GM19467 (cell line): ENCODE results near the gene AKAP13.
"Not testable (repeated sequence)": the region's sequence is repeated elsewhere in the genome, so short reads cannot be mapped to it uniquely, and the experiment has no call there.

Experiments used
- ATAC-seq: cut with Tn5 transposase; IDR thresholded peaks from one replicate; pipeline ENCODE4 v1.9.1; 2021; ENCODE audit warnings: mild to moderate bottlenecking, moderate library complexity; ENCODE audit not compliant: unreplicated experiment

AKAP13 gene

DNA sequence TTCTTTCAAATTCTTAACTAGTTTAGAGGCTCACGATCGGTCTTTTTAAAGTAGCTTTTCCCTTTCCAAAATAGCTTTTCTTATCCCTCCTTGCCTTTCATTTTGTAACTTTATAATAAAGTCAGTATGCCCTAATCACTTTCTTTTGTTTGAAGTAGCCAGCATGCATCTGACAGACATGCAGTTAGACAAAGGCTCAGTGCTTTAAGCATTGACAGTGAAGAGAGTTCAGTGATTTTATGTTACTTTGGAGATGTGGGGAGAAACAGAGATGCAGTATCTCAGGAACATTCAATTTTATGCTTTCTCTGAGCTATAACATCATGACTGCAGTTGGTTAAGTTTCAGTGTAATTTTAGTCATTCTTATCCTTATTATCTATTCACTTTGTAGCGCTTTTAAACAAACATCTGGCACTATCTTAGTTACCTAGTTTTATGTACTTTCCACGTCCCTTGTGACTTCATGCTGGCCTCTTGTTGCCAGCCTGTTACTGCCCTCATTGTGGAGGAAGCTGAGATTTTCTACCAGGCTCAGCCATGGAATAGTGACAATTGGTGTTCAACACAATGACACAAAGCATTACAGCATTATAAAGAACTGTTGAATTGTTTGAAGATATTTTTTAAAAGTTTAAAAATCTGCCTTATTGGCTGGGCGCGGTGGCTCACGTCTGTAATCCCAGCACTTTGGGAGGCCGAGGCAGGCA is 90.3 kb downstream of the AKAP13 start:
- no peak for ATAC-seq

DNA sequence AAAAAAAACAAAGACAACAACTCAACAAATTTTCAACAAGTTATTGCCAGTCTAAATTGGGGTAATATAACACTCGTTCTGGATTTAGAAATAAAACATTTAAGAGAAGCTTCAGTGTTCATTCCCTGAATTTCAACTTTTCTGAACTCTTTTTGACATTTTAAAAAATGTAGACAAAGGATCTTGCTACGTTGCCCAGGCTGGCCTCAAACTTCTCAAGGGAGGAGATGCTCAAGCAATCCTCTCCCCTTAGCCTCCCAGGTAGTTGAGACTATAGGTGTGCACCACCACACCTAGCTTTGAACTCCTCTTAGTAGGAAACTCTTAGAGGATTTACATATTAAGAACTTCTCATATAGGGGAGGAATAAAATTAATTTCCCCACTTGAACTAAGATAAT is 91.9 kb downstream of the AKAP13 start:
- ATAC-seq, result no peak

DNA sequence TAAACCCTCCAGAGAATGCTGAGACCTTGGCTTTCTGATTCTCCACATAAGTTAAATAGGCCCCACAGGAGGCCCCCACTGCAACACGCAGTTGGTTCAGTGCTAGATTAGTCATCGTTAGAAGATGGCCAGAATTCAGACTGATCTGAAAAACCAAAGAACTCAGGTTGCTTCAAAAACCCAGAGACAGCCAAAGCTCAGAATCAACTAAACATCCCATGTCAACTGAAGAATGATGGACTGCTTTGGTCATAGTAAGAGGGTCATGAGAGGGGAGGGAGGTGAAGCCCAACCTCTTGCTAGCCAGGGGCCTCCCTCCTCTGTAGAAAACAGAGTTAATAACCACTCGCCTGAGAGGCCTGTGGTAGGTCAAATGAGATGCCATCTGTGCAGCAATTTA is 93.1 kb downstream of the AKAP13 start:
- ATAC-seq, result no peak

DNA sequence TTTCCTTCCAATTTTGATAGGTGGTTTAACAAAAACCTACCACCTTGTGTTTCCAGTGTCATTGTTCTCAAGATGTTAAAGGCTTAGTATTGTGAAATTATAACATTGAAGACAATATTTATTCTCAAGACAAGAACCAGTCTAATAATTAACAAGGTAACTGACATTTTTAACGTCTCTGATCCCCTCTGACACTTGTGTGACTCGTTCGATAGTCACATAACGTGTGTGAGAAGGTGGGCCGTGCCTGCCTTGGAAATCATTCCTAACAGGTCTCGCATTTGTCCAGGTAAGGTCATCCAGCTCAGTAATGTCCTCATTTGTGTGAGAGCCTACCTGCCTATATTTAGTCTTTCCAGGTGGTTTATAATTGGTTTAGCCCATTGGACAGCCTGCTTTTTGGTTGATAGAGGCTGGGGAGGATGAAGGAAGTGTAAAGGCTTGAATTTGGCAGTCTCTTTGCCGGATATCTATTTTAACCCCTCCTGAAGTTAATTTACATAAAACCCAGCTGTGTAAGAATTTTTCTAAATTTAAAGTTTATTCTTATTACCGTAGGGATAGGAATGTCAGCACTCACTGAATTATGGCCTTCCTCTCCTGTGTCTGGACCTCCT is 94.4 kb downstream of the AKAP13 start:
- peak; percentile 42 for ATAC-seq

DNA sequence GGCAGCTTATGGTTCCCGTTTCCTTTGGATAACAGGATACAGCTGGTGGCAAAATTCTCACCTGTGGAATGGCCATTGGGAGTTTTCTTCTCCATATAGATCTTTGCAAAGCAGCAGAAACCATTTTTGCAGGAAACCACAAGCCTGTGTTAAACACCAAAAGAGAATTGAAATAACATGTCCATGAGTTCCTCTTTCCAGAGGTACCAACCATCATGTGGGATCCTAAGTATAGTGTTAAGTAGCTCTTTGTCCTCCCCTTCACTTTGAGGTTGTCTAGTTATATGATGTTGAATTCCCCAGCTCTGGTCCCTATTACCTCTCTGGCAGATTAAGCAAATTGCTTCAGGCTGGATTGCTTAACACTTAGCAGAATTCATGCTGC is 94.9 kb downstream of the AKAP13 start:
- ATAC-seq, result peak; percentile 62

DNA sequence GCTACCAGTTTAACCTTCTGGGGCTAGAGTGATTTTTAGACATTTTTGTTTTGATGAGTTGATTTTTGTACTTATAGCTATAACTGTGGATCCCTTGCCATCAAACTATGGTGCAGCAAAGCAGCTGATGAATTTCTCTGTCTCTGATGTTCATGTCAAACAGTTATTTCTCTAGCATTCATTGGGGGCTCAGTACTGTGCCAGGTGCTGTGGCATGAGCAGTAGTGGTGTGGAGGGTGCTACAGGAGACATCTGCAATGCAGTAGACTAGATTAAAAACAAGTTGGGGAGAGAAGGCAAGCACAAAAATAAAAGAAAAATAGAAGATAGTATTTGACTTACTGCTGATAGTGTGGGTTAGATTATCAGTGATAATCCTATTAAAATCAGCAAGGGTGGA is 95.3 kb downstream of the AKAP13 start:
- ATAC-seq, result no peak

DNA sequence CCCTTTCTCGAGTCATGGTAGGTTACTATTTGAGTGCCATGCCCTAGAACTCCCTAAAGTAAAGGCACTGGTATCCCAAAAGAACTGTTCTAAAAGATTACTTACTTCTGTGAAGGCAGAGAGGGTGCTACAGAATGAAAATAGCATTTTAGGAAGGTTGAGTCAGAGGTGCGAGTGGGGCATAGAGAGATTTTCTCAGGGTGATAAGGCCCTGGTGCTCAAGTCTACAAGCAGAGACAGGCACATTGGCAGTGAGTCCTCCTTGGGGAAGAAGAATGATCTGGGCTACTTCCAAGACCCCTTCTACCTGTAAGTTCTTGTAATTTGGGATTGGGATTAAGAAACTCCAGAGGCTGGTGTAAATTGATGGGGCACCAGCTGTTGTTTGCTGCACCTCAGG is 96.7 kb downstream of the AKAP13 start:
- ATAC-seq, result no peak

DNA sequence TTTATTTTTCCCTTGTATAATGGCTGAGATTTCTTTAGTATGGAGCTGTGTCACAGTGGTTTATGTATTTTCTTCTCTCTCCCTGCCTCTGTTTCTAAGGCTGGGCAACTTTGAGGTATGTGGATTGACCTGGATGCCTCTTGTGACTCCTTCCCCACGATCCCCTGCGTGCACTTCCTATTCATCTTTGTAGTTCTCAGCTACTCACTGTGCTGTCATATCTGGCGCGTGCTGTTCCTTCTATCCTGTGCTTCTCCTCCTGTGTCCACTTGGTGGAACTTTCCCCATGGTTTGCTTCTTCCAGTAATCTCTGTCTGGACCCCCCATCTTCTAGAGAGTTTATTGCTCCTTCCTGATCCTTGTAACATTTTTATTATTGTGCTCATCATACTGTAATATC is 97.3 kb downstream of the AKAP13 start:
- no peak for ATAC-seq

DNA sequence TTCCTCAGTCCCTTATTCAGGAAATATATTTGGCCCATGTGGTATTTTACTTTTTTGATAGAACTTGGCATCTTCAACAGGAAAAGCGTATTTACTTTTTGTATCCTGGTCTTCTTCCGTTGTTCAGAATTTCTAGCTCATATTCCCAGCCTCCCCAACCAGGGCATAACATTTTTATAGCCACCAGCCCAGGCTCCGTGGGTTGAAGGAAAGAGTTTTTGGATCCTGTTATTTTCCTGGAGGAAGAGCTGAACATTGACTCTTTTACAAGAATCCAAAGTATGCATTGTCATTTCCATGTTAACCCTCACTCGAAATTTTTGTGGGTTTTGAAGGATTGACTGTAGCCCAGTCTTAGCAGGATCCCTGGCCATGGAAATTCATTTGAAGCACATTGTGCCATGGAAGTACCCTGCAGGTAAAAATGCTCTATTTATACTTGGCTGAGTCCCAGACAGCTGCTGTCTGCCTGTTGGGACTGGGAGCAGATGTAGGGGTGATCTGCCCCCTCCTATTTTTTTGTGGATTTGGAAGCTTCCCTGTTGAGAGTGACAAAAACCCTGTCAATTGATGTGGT is 98.8 kb downstream of the AKAP13 start:
- no peak for ATAC-seq

DNA sequence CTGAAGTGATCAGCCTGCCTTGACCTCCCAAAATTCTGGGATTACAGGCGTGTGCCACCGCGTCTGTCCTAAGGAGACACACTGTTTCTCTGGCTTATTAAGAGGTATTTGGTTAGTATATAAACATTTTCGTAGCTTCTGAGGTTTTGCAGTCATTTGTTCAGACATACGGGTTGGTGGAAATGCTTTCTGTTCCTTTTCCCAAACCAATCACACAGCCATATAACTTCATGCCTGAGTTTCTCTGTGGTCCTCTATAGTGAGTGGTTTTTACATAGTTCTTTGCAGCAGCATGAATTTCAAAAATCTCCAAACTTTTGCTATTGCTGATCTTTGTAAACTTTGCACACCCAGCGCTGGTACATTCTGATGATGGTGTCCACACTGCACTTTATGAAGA is 100.5 kb downstream of the AKAP13 start:
- no peak for ATAC-seq

DNA sequence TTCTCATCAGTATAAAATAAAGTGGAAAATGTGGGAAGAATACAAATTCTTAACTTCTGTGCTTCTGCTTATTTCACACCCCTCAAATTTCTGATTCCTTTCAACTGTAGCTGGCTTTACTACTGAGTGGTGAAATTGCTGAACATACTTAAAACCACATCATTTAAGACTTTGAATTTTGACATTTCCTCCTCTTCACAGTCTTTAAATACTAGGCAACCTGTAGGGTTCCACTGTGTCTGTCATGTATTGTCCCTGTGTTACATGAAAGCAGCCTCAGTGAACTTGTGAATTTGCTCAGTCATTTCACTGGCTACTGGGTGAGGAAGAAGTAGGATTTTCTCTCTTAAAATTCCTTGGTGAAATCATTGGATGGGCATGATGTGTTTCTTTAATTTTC is 101.1 kb downstream of the AKAP13 start:
- not testable (repeated sequence) for ATAC-seq

DNA sequence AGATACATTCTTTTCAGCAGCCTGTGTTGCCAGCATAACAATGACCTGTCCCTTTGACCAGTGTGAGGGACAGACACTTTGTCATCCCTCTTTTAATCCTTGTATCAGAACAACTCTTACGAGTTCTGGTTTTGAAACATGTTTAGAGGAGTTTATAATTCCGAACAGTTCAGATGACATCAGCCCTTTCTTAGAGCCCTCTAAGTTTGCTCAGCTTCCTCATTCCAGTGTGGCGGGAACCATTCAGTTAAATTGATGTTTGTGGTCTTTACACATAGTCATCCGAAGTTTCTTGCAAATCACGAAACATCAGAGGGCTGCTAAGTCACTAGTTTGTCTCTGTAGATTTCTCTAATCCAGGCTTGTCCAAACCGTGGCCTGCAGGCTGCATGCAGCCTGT is 102.5 kb downstream of the AKAP13 start:
- no peak for ATAC-seq

DNA sequence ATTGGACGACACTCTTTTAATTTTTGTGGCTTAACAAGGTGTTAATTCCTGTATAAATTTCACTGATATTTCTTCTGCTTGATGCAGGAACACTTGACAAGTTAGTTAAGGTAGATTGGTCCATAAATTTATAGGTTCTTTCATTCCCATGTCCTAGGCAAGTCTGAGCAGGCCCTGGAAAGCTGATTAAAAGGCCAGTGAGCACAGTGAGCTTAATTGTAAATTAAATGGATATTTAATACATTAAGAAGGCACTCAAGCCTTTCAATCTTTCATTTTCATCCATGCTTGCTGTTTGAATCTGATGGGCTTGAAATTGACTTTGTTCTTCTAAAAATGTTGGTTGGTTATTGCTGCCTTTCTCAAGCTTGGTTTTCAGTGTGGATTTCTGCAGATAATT is 103.6 kb downstream of the AKAP13 start:
- not testable (repeated sequence) for ATAC-seq

DNA sequence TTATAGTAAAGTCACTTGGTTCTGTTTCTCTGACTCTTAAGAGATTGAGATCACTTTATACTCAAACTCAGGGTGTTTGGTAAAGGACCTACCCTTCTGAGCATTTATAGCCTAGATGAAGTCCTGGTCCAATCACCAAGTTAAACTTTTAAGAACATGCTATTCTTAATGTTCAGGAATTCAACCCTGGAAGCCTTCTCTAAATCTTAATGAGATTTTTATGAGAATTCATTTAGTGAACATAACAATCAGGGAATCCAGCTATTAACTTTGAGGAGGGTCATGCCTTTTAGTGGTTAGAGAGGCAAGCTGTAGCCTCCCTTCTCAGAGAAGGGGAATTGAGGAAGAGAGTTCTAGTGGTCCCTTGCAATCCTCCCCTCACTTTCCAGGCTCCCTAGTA is 104.5 kb downstream of the AKAP13 start:
- not testable (repeated sequence) for ATAC-seq

DNA sequence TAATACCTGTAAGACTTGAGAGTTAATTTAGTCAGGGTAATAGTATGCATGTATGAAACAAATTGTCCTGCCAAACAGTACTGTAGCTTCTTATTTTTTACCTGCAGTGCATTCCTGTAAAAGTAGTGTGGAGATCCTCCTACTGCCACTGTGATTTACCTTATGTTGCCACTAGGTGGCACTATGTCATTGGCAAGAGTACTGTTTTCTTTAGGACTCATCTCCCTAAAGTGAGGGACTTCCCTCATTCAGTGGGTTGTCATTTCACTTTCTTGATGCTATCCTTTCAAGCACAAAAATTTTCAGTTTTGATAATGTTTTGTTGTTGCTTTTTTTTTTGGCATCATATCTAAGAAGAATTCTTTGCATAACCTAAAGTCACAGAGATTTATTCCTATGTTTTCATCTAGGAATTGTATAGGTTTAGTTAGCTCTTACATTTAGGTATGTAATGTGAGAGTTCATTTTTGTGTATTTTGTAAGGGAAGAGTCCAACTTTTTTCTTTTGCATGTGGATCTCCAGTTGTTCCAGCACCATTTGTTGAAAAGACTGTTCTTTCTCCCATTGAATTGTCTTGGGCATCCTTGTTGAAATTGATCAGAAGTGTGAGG is 105.7 kb downstream of the AKAP13 start:
- ATAC-seq, result peak; percentile 53

DNA sequence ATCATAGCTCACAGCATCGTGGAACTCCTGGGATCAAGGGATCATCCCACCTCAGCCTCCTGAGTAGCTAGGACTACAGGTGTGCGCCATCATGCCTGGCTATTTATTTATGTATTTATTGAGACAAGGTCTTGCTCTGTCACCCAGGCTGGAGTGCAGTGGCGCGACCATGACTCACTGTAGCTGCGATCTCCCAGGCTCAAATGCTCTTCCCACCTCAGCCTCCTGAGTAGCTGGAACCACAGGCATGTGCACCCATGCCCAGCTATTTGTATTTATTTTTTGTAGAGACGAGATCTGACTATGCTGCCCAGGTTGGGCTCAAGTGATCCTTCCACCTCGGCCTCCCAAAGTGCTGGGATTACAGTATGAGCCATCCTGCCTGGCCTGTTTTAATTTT is 107.4 kb downstream of the AKAP13 start:
- not testable (repeated sequence) for ATAC-seq

DNA sequence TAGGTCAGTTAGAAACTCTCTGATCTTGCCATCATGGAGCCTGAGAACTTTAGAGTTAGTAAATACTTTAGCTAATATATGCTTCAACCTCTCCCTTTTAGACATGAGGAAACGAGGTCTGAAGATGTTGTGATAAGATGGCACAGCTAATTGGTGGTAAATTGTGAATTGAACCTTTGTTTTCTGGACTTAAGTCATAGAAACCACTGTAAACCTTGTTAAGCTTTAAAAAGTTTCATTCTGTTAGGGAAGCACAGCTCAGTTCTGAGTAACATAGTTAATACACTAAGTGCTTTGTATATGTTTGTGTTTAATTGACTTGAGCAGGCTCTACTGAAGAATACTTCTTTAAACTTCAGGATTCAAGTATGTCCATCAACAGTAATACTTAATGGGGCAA is 108.6 kb downstream of the AKAP13 start:
- ATAC-seq, result no peak

DNA sequence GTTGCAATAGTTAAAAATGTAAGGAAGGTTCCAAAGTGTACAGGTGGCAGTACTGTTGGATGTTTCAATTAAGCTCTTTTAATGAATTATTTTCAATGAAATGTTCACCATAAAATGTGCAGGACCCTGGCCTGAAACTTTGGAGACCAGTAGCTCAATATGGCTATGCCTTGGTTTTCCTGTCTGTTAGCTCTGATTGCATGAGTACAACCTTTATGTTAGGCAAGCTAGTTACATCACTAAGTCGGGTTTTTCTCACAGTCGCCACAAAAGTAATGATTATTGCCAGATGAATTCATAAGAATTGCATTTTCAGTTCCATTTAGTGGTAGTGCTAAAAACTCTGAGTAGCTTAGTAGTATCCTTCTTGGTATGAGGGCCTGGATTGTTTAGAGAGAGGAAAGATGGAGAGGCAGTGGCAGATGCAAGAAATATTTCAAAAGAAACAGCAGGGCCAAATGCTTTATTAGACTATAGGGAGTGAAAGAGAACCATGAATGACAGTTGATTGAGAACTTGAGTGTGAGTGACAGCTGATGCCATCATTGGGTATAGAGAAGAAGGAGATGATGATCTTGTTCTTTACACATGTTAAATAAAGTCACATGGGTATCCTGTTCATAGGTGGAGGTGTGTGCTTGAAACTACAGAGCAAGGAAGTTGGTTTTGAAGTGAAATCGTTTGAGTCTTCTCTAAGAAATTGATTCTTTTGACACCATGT is 109.5 kb downstream of the AKAP13 start:
- no peak for ATAC-seq

DNA sequence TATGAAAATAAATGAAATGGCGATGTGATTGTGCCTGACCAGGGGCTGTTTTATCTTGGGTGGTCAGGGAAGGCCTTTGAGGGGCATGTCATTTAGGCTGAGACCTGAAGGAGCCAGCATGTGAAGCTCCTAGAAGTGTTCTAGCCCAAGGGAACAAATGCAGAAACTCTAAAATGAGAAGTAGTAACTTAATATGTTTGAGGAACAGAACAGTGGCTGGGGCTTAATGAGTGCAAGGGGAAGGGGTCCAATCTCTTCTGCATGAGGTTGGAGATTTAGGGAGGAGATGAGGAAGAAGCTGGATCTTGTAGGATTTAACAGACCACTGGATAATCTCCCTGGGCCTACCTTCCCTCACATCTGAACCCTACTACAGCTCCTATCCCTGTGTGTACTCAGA is 110.5 kb downstream of the AKAP13 start:
- ATAC-seq, result no peak

DNA sequence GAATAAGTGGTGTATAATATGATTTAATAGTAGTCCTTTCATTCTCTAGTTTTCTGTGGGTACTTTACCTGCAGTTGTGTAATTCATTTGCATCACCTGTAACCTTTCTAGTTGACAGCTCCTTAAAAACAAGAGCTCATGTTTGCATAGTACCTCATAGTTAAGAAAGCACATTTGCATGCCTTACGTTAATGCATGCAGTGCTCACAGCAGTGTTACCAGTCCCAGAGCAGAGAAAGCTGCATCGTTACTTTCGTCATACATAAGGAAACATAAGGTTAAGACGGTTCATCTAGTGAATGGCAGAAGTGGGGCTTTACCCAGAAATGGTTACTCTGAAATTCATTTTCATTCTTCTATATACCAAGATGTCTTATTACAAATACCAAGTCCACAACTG is 111.3 kb downstream of the AKAP13 start:
- ATAC-seq, result no peak

DNA sequence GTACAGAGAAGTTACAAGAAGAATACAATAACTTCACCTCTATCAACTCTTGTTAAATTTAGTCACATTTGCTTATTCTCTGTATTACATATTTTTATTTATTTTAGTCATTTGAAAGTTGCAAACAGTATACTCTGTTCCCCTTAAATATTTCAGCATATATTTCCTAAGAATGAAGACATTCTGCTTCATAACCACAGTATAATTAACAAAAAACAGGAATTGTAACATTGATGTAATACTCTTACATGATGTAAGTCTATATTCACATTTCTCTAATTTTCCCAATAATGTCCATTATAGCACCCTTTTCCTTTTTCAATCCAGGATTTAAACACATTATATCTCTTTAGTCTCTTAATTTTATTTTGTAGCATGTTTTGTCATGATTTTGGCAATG is 112.0 kb downstream of the AKAP13 start:
- ATAC-seq, result no peak
